ENCODE data around the gene RWDD3.

Gene RWDD3

DNA sequence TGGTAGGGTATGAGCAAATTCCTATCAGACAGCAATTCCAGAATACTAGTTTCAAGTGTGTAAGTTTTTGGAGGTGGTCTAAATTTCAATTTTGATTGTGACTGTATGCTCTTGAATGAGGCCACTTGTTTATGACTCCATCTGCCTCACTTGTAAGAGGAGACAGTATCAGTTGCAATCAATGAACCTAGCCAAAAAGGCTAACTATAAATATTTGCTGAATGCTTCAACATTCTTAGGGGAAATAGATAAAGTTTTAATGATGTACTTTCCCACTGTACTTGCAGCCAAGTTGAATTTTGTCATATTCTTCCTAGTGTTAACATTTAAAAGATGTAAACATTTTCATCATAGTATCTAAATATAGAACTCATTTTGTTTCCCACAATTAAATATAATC, 32.1 kb upstream of the RWDD3 start:
- no peak for DNase-seq (ENCODE audit: extremely low spot score)
- TF ChIP-seq, protein P1, sequence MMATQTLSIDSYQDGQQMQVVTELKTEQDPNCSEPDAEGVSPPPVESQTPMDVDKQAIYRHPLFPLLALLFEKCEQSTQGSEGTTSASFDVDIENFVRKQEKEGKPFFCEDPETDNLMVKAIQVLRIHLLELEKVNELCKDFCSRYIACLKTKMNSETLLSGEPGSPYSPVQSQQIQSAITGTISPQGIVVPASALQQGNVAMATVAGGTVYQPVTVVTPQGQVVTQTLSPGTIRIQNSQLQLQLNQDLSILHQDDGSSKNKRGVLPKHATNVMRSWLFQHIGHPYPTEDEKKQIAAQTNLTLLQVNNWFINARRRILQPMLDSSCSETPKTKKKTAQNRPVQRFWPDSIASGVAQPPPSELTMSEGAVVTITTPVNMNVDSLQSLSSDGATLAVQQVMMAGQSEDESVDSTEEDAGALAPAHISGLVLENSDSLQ (IDR thresholded peaks at IDR 0.05) = no peak
- no peak for TF ChIP-seq FOXA1 (IDR thresholded peaks at IDR 0.05)
- POLR2A ChIA-PET = no interaction called here
- CTCF ChIA-PET = no interaction called here

DNA sequence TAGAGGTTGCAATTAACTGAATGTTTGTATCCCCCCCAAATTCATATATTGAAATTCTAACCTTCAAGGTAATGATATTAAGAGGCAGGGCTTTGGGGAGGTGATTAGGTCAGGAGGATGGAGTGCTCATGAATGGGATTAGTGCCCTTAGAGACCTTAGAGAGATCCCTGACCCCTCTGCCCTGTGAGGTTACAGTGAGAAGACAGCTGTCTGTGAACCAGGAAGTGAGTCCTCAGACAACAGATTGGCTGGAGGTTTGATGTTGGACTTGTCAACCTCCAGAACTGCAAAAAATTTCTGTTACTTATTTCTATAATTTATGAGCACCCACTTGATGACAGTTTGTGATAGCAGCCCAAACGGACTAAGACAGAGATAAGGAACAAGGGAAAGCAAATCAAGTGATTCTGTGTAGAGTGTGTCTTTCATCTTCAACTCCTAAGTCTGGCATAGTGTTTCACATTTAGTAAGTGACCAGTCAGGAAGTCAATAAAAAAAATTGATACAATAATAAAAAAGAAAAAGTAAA, 30.0 kb upstream of the RWDD3 start:
- CTCF ChIA-PET = no interaction called here
- TF ChIP-seq, protein P1 (IDR thresholded peaks at IDR 0.05) = no peak
- TF ChIP-seq LEF1 (IDR thresholded peaks at IDR 0.05; ENCODE audit: borderline replicate concordance) (no peak), ARNT (IDR thresholded peaks at IDR 0.05) (no peak), BHLHE40 (IDR thresholded peaks at IDR 0.05; ENCODE audit: borderline replicate concordance) (no peak), ELF4 (IDR thresholded peaks at IDR 0.05) (no peak), CTBP1 (IDR thresholded peaks at IDR 0.05; ENCODE audit: borderline replicate concordance) (no peak), TARDBP (IDR thresholded peaks at IDR 0.05) (no peak), FOXM1 (IDR thresholded peaks at IDR 0.05; ENCODE audit: borderline replicate concordance) (no peak), HDGF (IDR thresholded peaks at IDR 0.05; ENCODE audit: borderline replicate concordance) (no peak), ZNF384 (IDR thresholded peaks at IDR 0.05) (no peak), FOXA1 (IDR thresholded peaks at IDR 0.05) (no peak), NFRKB (IDR thresholded peaks at IDR 0.05) (no peak), FOXK2 (IDR thresholded peaks at IDR 0.05) (no peak), SP1 (IDR thresholded peaks at IDR 0.05) (no peak), SUZ12 (IDR thresholded peaks at IDR 0.05) (no peak), L3MBTL2 (conservative IDR thresholded peaks at IDR 0.05) (no peak)

DNA sequence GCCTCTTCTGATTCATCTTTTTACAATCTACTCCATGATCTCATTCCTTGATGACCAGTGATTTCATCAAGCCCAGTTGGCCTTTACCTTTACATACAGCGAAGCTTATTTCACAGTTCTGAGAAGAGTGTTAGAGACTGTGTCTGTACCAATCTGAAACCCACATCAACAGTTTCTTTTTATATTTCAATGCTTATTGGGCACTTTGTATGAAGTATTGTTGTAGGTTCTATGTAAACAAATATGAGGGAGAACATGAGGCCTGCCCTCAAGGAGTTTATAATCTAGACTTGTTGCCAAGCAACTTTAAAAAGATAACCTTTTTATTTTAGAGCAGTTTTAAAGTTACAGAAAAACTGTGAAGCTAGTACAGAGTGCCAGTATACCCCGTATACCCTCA, 27.5 kb upstream of the RWDD3 start:
- POLR2A ChIA-PET = no interaction called here
- TF ChIP-seq ELF4 (IDR thresholded peaks at IDR 0.05) (no peak), FOXM1 (IDR thresholded peaks at IDR 0.05; ENCODE audit: borderline replicate concordance) (no peak), SP1 (IDR thresholded peaks at IDR 0.05) (no peak), BHLHE40 (IDR thresholded peaks at IDR 0.05; ENCODE audit: borderline replicate concordance) (no peak), ZNF384 (IDR thresholded peaks at IDR 0.05) (no peak)
- CTCF ChIA-PET = no interaction called here
- DNase-seq (ENCODE audit: extremely low spot score) = no peak

More for the DNA sequence above, 30.0 kb upstream of the RWDD3 start:
- no peak for DNase-seq (ENCODE audit: extremely low spot score)
- POLR2A ChIA-PET = no interaction called here

DNA sequence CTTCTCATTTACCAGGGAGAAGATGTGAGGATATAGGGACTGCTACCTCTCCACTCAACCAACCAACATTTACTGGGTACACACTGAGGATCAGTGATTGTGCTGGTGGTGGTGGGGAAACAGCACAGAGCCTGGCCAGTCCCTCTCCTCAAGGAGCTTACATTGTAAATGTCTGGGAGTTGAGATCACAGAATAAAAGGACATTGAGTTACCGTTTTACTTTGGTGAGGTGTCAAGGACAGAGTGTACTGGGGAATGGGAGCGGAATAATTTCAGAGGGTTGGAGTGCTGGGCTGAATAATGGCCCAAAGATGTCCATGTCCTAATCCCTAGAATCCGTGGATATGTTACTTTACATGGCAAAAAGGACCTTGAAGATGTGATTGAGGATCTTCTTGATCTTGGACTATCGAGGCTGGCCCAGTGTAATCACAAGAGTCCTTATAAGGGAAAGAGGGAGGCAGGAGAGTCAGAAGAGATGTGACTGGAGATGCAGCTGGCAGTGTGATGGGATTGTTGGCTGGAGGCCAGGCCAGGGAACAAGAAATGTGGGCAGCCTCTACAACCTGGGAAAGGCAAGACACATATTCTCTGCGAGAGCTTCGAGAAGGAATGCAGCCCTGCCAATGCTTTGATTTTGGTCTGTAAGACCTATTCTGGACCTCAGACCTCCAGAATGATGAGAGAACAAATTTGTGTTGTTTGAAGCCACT, 26.6 kb upstream of the RWDD3 start:
- POLR2A ChIA-PET = no interaction called here
- no peak for TF ChIP-seq HDGF (IDR thresholded peaks at IDR 0.05; ENCODE audit: borderline replicate concordance)
- no peak for DNase-seq (ENCODE audit: extremely low spot score)
- CTCF ChIA-PET = no interaction called here

DNA sequence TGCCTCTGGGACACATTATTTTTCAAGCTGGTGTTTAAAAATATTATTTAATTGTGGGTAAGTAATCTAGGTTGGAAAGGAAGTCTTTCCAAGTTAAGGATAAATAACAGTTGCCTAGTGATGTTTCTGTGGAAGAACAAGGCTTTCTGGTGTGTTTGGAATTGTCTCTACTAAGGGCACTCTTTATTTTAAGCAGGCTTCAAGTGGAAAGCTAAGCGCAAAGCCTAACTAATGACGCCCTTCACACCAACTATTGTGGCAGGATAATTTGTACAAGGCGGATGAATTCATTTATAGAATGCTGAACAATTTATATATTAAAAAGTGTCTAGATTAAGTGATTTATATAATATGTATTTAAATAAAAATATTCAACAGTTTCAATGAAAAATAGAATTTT, 25.1 kb upstream of the RWDD3 start:
- CTCF ChIA-PET = interaction anchor here (1.2 to 1.4 kb wide), 2 partner anchors 25 to 125 kb away, joined by 3 to 4 read pairs; partner anchors contain the start of gene RWDD3
- TF ChIP-seq BHLHE40 (IDR thresholded peaks at IDR 0.05; ENCODE audit: borderline replicate concordance) = no peak
- DNase-seq (ENCODE audit: extremely low spot score) = no peak
- POLR2A ChIA-PET = no interaction called here

DNA sequence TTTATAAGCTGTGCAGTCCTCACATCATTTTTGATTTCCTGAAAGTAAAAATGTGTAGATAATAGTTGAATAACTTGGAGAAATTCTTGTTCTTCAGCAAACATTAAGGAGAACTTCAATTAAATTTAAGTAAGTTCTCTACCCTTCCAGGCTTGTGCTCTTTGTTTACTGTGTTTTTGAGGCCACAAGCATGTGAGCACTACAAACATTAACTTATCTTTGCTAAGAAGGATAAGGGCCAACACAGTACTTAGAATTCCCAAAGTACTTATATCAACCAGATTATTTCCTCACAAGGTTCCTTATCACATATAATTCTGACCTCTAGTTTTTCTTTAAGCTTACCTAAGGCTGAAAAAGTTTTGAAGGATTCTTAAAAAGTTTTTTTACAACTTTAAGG, 24.7 kb upstream of the RWDD3 start:
- POLR2A ChIA-PET = no interaction called here
- no peak for DNase-seq (ENCODE audit: extremely low spot score)
- TF ChIP-seq LEF1 (IDR thresholded peaks at IDR 0.05; ENCODE audit: borderline replicate concordance) = no peak
- no peak for TF ChIP-seq FOXA1 (IDR thresholded peaks at IDR 0.05)
- TF ChIP-seq ELF4 (IDR thresholded peaks at IDR 0.05) = no peak
- TF ChIP-seq, protein P1 (IDR thresholded peaks at IDR 0.05) = no peak
- no peak for TF ChIP-seq FOXK2 (IDR thresholded peaks at IDR 0.05)
- no peak for TF ChIP-seq L3MBTL2 (conservative IDR thresholded peaks at IDR 0.05)
- TF ChIP-seq CTBP1 (IDR thresholded peaks at IDR 0.05; ENCODE audit: borderline replicate concordance) = no peak
- no peak for TF ChIP-seq SP1 (IDR thresholded peaks at IDR 0.05)
- TF ChIP-seq SUZ12 (IDR thresholded peaks at IDR 0.05) = no peak
- CTCF ChIA-PET = interaction anchor here (1.2 to 1.4 kb wide), 2 partner anchors 25 to 125 kb away, joined by 3 to 4 read pairs; partner anchors contain the start of gene RWDD3

DNA sequence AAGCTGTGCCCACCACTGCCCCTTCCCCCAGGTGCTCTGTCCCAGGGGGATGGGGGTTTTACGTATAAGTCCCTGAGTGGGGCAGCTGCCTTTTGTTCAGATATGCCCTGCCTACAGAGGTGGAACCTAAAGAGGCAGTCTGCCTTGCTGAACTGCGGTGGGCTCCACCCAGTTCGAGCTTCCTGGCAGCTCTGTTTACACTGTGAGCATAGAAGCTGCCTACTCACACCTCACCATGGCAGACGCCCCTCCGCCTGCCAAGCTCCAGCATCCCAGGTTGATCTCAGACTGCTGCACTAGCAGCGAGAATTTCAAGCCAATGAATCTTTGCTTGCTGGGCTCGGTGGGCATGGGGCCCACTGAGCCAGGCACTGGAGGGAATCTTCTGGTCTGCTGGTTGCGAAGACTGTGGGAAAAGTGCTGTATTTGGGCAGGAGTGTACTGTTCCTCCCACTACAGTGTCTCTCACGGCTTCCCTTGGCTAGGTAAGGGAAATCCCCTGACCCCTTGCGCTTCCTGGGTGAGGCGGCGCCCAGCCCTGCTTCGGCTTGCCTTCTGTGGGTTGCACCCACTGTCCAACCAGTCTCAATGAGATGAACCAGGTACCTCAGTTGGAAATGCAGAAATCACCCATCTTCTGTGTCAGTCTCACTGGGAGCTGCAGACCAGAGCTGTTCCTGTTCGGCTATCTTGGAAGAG, 17.6 kb upstream of the RWDD3 start:
- ChIA-PET POLR2A (no interaction called here), CTCF (no interaction called here)
- DNase-seq (ENCODE audit: extremely low spot score) = no peak
- TF ChIP-seq FOXK2 (IDR thresholded peaks at IDR 0.05) (no peak), HDGF (IDR thresholded peaks at IDR 0.05; ENCODE audit: borderline replicate concordance) (no peak), FOXA1 (IDR thresholded peaks at IDR 0.05) (no peak), NFRKB (IDR thresholded peaks at IDR 0.05) (no peak), BHLHE40 (IDR thresholded peaks at IDR 0.05; ENCODE audit: borderline replicate concordance) (no peak), ARNT (IDR thresholded peaks at IDR 0.05) (no peak), SP1 (IDR thresholded peaks at IDR 0.05) (no peak), ZNF384 (IDR thresholded peaks at IDR 0.05) (no peak), L3MBTL2 (conservative IDR thresholded peaks at IDR 0.05) (no peak), FOXM1 (IDR thresholded peaks at IDR 0.05; ENCODE audit: borderline replicate concordance) (no peak), CTBP1 (IDR thresholded peaks at IDR 0.05; ENCODE audit: borderline replicate concordance) (no peak)
- TF ChIP-seq, protein P1 (IDR thresholded peaks at IDR 0.05) = no peak

All from HEK293T (cell line).